Loucy (cell line): ENCODE measurements around the gene EFCAB9.

Source experiments
- H2AFZ ChIP-seq: fragments of 200-600 bp; sonication (generic); 2 replicates; pipeline ENCODE4 v1.6.0; 2016; ENCODE audit warnings: antibody characterized with exemption, mild to moderate bottlenecking, low read length, moderate library complexity
- H3F3A ChIP-seq: fragments of 200-600 bp; 2 replicates; pipeline ENCODE4 v1.6.0; 2016; ENCODE audit warnings: antibody characterized with exemption, low read depth, mild to moderate bottlenecking
- H3K27me3 ChIP-seq: fragments of 200-600 bp; sonication (generic); 2 replicates; pipeline ENCODE4 v1.6.1; 2014; ENCODE audit warnings: low read length, mild to moderate bottlenecking; ENCODE audit not compliant: insufficient read depth, poor library complexity, severe bottlenecking
- H3K36me3 ChIP-seq: fragments of 200-600 bp; sonication (generic); 2 replicates; pipeline ENCODE4 v1.6.1; 2016; ENCODE audit warnings: low read length; ENCODE audit not compliant: insufficient read depth
- H3K4me1 ChIP-seq: fragments of 200-600 bp; sonication (generic); 2 replicates; pipeline ENCODE4 v1.5.1; 2014; ENCODE audit warnings: low read length, mild to moderate bottlenecking; ENCODE audit not compliant: insufficient read depth, poor library complexity, severe bottlenecking
- H3K4me2 ChIP-seq: fragments of 200-600 bp; sonication (generic); 2 replicates; pipeline ENCODE4 v1.6.0; 2014; ENCODE audit warnings: antibody characterized with exemption, low read length, low read depth, mild to moderate bottlenecking; ENCODE audit not compliant: poor library complexity, severe bottlenecking
- H3K4me3 ChIP-seq: fragments of 200-600 bp; sonication (generic); 2 replicates; pipeline ENCODE4 v1.5.1; 2014; ENCODE audit warnings: low read length, mild to moderate bottlenecking, mixed read lengths; ENCODE audit not compliant: poor library complexity, severe bottlenecking
- H3K79me2 ChIP-seq: fragments of 200-600 bp; sonication (generic); 2 replicates; pipeline ENCODE4 v1.6.1; 2014; ENCODE audit warnings: low read length; ENCODE audit not compliant: insufficient read depth
- H3K9ac ChIP-seq: fragments of 200-600 bp; sonication (generic); 2 replicates; pipeline ENCODE4 v1.6.0; 2014; ENCODE audit warnings: mild to moderate bottlenecking, low read depth, low read length, moderate library complexity; ENCODE audit not compliant: poor library complexity, severe bottlenecking
- H3K9me2 ChIP-seq: fragments of 200-600 bp; sonication (generic); replicated peaks from 2 replicates; pipeline ENCODE4 v1.6.1; 2016; ENCODE audit warnings: low read depth, low read length, mixed read lengths
- H3K9me3 ChIP-seq: fragments of 200-600 bp; sonication (generic); 2 replicates; pipeline ENCODE4 v1.6.1; 2014; ENCODE audit warnings: mild to moderate bottlenecking, antibody characterized with exemption, low read length, low read depth; ENCODE audit not compliant: insufficient read depth
- H4K20me1 ChIP-seq: fragments of 200-600 bp; sonication (generic); 2 replicates; pipeline ENCODE4 v1.6.0; 2014; ENCODE audit warnings: antibody characterized with exemption, low read length, mild to moderate bottlenecking; ENCODE audit not compliant: insufficient read depth, poor library complexity, severe bottlenecking
- CTCF ChIP-seq: fragments of 200-600 bp; sonication (generic); conservative IDR thresholded peaks from 2 replicates; pipeline ENCODE4 v1.5.1; 2014; ENCODE audit warnings: mild to moderate bottlenecking, antibody characterized with exemption, low read length
- EZH2phosphoT487 ChIP-seq: fragments of 200-600 bp; IDR thresholded peaks from 2 replicates; pipeline ENCODE4 v1.6.1; 2018; ENCODE audit warnings: antibody characterized with exemption, mild to moderate bottlenecking, moderate library complexity, borderline replicate concordance

Gene EFCAB9

DNA sequence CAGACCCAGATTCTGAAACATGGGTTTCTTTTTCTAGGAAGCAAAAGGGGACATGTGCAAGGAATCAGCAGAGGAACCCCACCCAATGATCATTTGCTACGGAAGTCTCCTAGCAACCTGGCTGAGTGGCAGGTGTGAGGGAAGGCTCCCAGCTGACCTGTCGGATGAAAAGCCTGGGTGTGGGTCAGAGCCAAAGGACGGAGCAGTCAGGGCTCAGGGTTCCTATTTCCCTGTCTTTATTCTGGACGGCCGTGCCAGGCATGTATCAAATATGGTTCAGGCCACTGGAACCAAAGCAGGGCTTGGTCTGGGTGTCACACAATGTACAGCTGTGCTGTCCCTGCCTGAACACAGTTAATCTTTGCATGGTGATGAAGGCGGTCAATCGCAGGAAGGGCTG lies 26.1 kb upstream of the EFCAB9 start:
- H3K4me2 ChIP-seq: no peak overlapping the region
- H3K27me3 ChIP-seq: no peaks in the 10 kb centered on the region
- H3K4me3 ChIP-seq: no peak overlapping the region
- H3K79me2 ChIP-seq: peaks cover 90% of the 10 kb centered on the region
- H3K9ac ChIP-seq: no peak overlapping the region
- H3F3A ChIP-seq: no peaks in the 10 kb centered on the region
- peaks cover 6% of the 10 kb centered on the region; the same call in 1 of the 2 replicates for H3K36me3 ChIP-seq
- no peaks in the 10 kb centered on the region for H3K9me2 ChIP-seq
- H3K9me3 ChIP-seq: no peaks in the 10 kb centered on the region
- no peak for TF ChIP-seq EZH2phosphoT487
- no peak for TF ChIP-seq CTCF
- H2AFZ ChIP-seq: no peak overlapping the region
- H3K4me1 ChIP-seq: no peaks in the 10 kb centered on the region
- H4K20me1 ChIP-seq: peaks cover 39% of the 10 kb centered on the region

DNA sequence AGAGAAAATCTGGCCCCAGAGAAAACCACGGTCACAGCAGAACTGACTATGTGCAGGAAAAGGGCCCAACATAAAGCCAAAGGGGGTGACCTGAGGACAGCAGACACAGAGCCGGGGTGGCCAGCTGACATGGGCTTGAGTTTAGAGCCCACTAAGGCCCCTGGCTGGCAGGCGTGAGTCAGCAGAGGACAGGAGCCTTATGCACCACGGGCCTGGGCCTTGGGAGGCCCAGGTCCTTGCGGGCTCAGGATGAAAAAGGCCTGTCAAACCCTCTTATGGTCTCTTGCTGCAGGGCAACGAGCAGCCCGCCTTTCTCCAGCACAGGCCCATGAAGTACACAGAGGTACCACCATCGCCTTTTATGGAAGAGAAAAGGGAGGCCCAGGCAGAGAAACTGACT lies 25.7 kb upstream of the EFCAB9 start:
- Histone ChIP-seq H3K79me2 (peaks cover 90% of the 10 kb centered on the region), H3K9me3 (no peaks in the 10 kb centered on the region), H3K4me3 (no peak overlapping the region), H3K9ac (no peak overlapping the region), H3F3A (no peaks in the 10 kb centered on the region), H2AFZ (no peak overlapping the region), H3K36me3 (peaks cover 6% of the 10 kb centered on the region; the same call in 1 of the 2 replicates), H3K9me2 (no peaks in the 10 kb centered on the region), H3K4me2 (no peak overlapping the region), H3K27me3 (no peaks in the 10 kb centered on the region), H3K4me1 (peaks cover 4% of the 10 kb centered on the region), H4K20me1 (peaks cover 35% of the 10 kb centered on the region)
- no peak for TF ChIP-seq CTCF
- no peak for TF ChIP-seq EZH2phosphoT487

DNA sequence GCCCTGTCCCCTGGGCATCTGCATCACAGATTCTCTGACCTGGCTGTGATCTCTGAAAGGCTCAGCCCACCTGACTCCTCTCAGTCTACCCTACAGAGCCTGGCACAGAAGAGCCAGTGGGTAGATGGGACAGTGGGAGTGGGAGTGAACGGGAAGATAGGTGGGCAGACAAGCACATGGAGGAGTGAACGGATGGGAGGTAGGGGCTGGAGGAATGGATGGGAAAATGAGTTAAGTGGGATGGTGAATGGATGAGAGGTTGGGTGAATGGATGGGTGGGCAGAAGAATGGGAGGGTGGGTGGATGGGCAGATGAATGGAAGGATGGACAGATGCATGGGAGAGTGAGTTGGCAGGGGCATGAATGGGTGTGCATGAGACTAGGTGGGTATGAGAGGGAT lies 24.8 kb upstream of the EFCAB9 start:
- no peak overlapping the region for H2AFZ ChIP-seq
- H3K9ac ChIP-seq: no peak overlapping the region
- peaks cover 32% of the 10 kb centered on the region for H4K20me1 ChIP-seq
- peaks cover 93% of the 10 kb centered on the region for H3K79me2 ChIP-seq
- H3K27me3 ChIP-seq: no peaks in the 10 kb centered on the region
- no peak for TF ChIP-seq EZH2phosphoT487
- TF ChIP-seq CTCF: no peak
- peaks cover 12% of the 10 kb centered on the region for H3K4me1 ChIP-seq
- no peaks in the 10 kb centered on the region for H3K9me2 ChIP-seq
- no peak overlapping the region for H3K4me3 ChIP-seq
- H3F3A ChIP-seq: no peaks in the 10 kb centered on the region
- peaks cover 6% of the 10 kb centered on the region; the same call in 1 of the 2 replicates for H3K36me3 ChIP-seq
- H3K4me2 ChIP-seq: no peak overlapping the region
- no peaks in the 10 kb centered on the region for H3K9me3 ChIP-seq
